HepG2 (cell line): ENCODE results near the gene CXCL8. TPM values are rescaled to one million over a fixed set of nuclear protein-coding genes. Genes with fewer than 3 reads are reported as not detected.

Experiments used
- ATAC-seq: fragments of 200-7000 bp; cut with Tn5 transposase; 3 replicates; pipeline ENCODE4 v1.9.1; 2020; ENCODE audit warnings: mild to moderate bottlenecking, moderate library complexity
- BruUV-seq: library from RNA; stranded (reverse); fragments of 400-500 nt; replicated peaks from 2 replicates; lab custom pipeline; 2021; lab: Mats Ljungman, UMichigan
- CTCF ChIA-PET: fragments of 300-600 bp; formaldehyde crosslinking; extraction: SDS; loops from one replicate; lab custom pipeline; 2021; ENCODE audit warnings: low total read pairs, inconsistent platforms, low intra/inter-chr PET ratio; lab: Yijun Ruan, JAX
- POLR2A ChIA-PET: fragments of 350-600 bp; sonication (Branson Sonifier 250); formaldehyde crosslinking; loops from one replicate; lab custom pipeline; 2020; ENCODE audit warnings: antibody characterized with exemption, inconsistent platforms; lab: Yijun Ruan, JAX
- DNase-seq: peaks from one replicate; pipeline ENCODE4 v3.0.0-alpha.2; 2015; ENCODE audit warnings: low spot score
- FAIRE-seq: peaks from 3 replicates; lab custom pipeline; 2011; peaks lifted over from hg19 to GRCh38; lab: Jason Lieb, UNC
- H2AFZ ChIP-seq: one replicate; pipeline ENCODE4 v1.6.1; 2011; ENCODE audit warnings: low read length, inconsistent platforms
- H3K27ac ChIP-seq: fragments of 300-600 bp; 3 replicates; pipeline ENCODE4 v1.8.0; 2011; ENCODE audit warnings: mixed run types, mild to moderate bottlenecking, mixed read lengths, low read length, inconsistent platforms; ENCODE audit not compliant: insufficient read depth; ENCODE audit errors: extremely low read length
- H3K27me3 ChIP-seq, 2 experiments: fragments of 200-600 bp in 1 of 2; 2 replicates in 1 of 2; 3 replicates in 1 of 2; pipeline versions ENCODE4 v1.6.0 to v1.8.0; 2011; ENCODE audit warnings: low read length in 2 of 2, mild to moderate bottlenecking in 2 of 2, moderate library complexity in 2 of 2, inconsistent platforms in 1 of 2; ENCODE audit not compliant: insufficient read depth in 2 of 2, control insufficient read depth in 1 of 2
- H3K36me3 ChIP-seq, 2 experiments: fragments of 200-600 bp in 1 of 2; replicated peaks in 1 of 2; 2 replicates in 1 of 2; 3 replicates in 1 of 2; pipeline versions ENCODE4 v1.5.1 to v1.8.0; 2011; ENCODE audit warnings: low read length in 2 of 2, inconsistent platforms in 1 of 2; ENCODE audit not compliant: insufficient read depth in 2 of 2, control insufficient read depth in 1 of 2
- H3K4me1 ChIP-seq: 2 replicates; pipeline ENCODE4 v1.5.1; 2012; ENCODE audit warnings: low read length, inconsistent platforms; ENCODE audit not compliant: insufficient read depth
- H3K4me2 ChIP-seq: 2 replicates; pipeline ENCODE4 v1.6.0; 2011; ENCODE audit warnings: low read depth, low read length, inconsistent platforms
- H3K4me3 ChIP-seq, 3 experiments: fragments of 200-600 bp in 1 of 3; sonication (generic), shearing (Covaris generic) in 1 of 3; replicated peaks in 1 of 3; 2 replicates each; pipeline ENCODE4 v1.5.1; 2011 to 2016; ENCODE audit warnings: low read length in 3 of 3, inconsistent platforms in 2 of 3, low read depth in 2 of 3, mild to moderate bottlenecking in 2 of 3, control low read depth in 1 of 3, mixed read lengths in 1 of 3; ENCODE audit not compliant: insufficient read depth in 1 of 3
- H3K79me2 ChIP-seq: one replicate; pipeline ENCODE4 v1.6.1; 2011; ENCODE audit warnings: low read length, inconsistent platforms; ENCODE audit not compliant: insufficient read depth
- H3K9ac ChIP-seq: 2 replicates; pipeline ENCODE4 v1.6.0; 2011; ENCODE audit warnings: mild to moderate bottlenecking, low read depth, low read length, inconsistent platforms; ENCODE audit not compliant: insufficient read depth
- H3K9me3 ChIP-seq: 2 replicates; pipeline ENCODE4 v1.5.1; 2012; ENCODE audit warnings: mild to moderate bottlenecking, low read length
- H4K20me1 ChIP-seq: 2 replicates; pipeline ENCODE4 v1.6.0; 2011; ENCODE audit warnings: inconsistent platforms, mild to moderate bottlenecking, low read length, moderate library complexity; ENCODE audit not compliant: insufficient read depth
- KMT2B ChIP-seq: IDR thresholded peaks from 2 replicates; pipeline ENCODE4 v1.6.1; 2016; ENCODE audit warnings: missing genetic modification reagents, missing compliant biosample characterization
- ZHX2 ChIP-seq, 2 experiments: sonication (generic) in 1 of 2; formaldehyde crosslinking in 1 of 2; IDR thresholded peaks; 2 replicates each; pipeline versions ENCODE4 v1.6.1 to v1.9.0; 2014 to 2022; ENCODE audit warnings: antibody characterized with exemption in 1 of 2, borderline replicate concordance in 1 of 2, inconsistent platforms in 1 of 2, low read depth in 1 of 2, missing genetic modification reagents in 1 of 2
- ZNF446 ChIP-seq: sonication (generic); formaldehyde crosslinking; IDR thresholded peaks from 2 replicates; pipeline ENCODE4 v1.5.0; 2020; ENCODE audit warnings: mild to moderate bottlenecking, missing genetic modification reagents
- WGBS: methylation state at CpG from one replicate; pipeline ENCODE4 v1.1.6; 2017; ENCODE audit warnings: low lambda C conversion rate; 5-methylcytosine and 5-hydroxymethylcytosine counted together
- in situ Hi-C: cut with HindIII; loops from 2 replicates; pipeline ENCODE4 v1.10.0; 2017; ENCODE audit warnings: low pct_unique_long_range_greater_than_20kb; ENCODE audit not compliant: extremely low pct_ligation_motif_present
- intact Hi-C: fragments of 100-400 bp; cut with micrococcal nuclease; formaldehyde crosslinking; loops from one replicate; pipeline ENCODE4 v1.10.0; 2022; ENCODE audit not compliant: unreplicated experiment
- polyA plus RNA-seq, 8 experiments: library from polyadenylated mRNA; depleted of rRNA in 3 of 8; stranded (reverse) in 7 of 8; unstranded in 1 of 8; fragments of >200 nt; fragmentation: Illumina TruSeq in 4 of 8; extraction: Trizol in 4 of 8; gene quantifications; 2 replicates each; pipeline versions ENCODE4 v1.2.1 to v1.2.3, GENCODE V29; 2011 to 2016; ENCODE audit warnings: low read depth in 4 of 8, missing spikeins in 1 of 8, mixed read lengths in 1 of 8; ENCODE audit not compliant: insufficient read depth in 1 of 8
- total RNA-seq, 5 experiments: library from RNA; depleted of rRNA; stranded (reverse); fragments of >200 nt; fragmentation: Illumina TruSeq; extraction: Trizol; gene quantifications; 2 replicates each; pipeline ENCODE4 v1.2.3, GENCODE V29; 2016; ENCODE audit warnings: low read depth in 1 of 5

The CXCL8 gene
- total and polyA plus RNA-seq, 2 of the 13 experiments (the other 11 are each of a cell fraction or from before 2014, with no cell fraction given) = 1.8 to 7.8 TPM

GRCh38 chr4:73762409-73762808, 22.0 kb downstream of the CXCL8 start (continued):
- no peak for TF ChIP-seq ZNF446 (CRISPR knock-in tag)

- no peaks in the 10 kb centered on the region for H3K79me2 ChIP-seq
- WGBS = 4% methylated on average over 5 of the region's 6 CpGs
- intact Hi-C loops = no loop called here
Measured at GRCh38 chr4:73763877-73764276, 23.5 kb downstream of the CXCL8 start.

More at GRCh38 chr4:73763877-73764276, 23.5 kb downstream of the CXCL8 start:
- no peak for FAIRE-seq
- Histone ChIP-seq H3K9me3 (no peaks in the 10 kb centered on the region), H3K4me2 (no peak overlapping the region), H3K27ac (no peak overlapping the region), H3K36me3 (no peaks in the 10 kb centered on the region), H3K27me3 (no peaks in the 10 kb centered on the region), H3K4me1 (no peaks in the 10 kb centered on the region), H3K4me3 (no peak overlapping the region), H2AFZ (no peak overlapping the region), H4K20me1 (no peaks in the 10 kb centered on the region), H3K9ac (no peak overlapping the region)
- TF ChIP-seq KMT2B (CRISPR knock-in tag) (no peak), ZHX2 (IDR thresholded peaks at IDR 0.05; ENCODE audit: low read depth) (no peak), ZHX2 (CRISPR knock-in tag; IDR thresholded peaks at IDR 0.05; ENCODE audit: borderline replicate concordance) (no peak)
- POLR2A ChIA-PET = no interaction called here
- in situ Hi-C loops = no loop called here
- no TSS peak for BruUV-seq
- CTCF ChIA-PET = no interaction called here
- no peak for ATAC-seq
- no peak for DNase-seq
